OCI-LY3 (cell line): ENCODE measurements around the gene ARPC2.

Experiments used
- H2AFZ ChIP-seq: fragments of 200-600, 300-600 bp; shearing (Covaris generic); 2 replicates; pipeline ENCODE4 v1.6.0; 2014; ENCODE audit warnings: antibody characterized with exemption, low read depth, low read length
- H3K27ac ChIP-seq: fragments of 200-600, 300-600 bp; sonication (generic); 2 replicates; pipeline ENCODE4 v1.5.1; 2014; ENCODE audit warnings: mild to moderate bottlenecking, low read length, moderate library complexity, mixed read lengths
- H3K27me3 ChIP-seq: fragments of 200-600, 300-600 bp; sonication (generic); 2 replicates; pipeline ENCODE4 v1.6.1; 2014; ENCODE audit warnings: low read depth, low read length, mixed read lengths
- H3K36me3 ChIP-seq: fragments of 200-600, 300-600 bp; sonication (generic); replicated peaks from 2 replicates; pipeline ENCODE3; 2014; ENCODE audit warnings: low read depth, low read length, mixed read lengths
- H3K4me1 ChIP-seq: fragments of 300-600, 200-600 bp; sonication (generic); 2 replicates; pipeline ENCODE4 v1.6.1; 2014; ENCODE audit warnings: low read length, mixed read lengths
- H3K4me2 ChIP-seq: fragments of 200-600, 300-600 bp; sonication (generic); 2 replicates; pipeline ENCODE4 v1.6.1; 2014; ENCODE audit warnings: low read length, mixed read lengths
- H3K4me3 ChIP-seq: fragments of 300-600, 200-600 bp; sonication (generic); 2 replicates; pipeline ENCODE4 v1.5.1; 2014; ENCODE audit warnings: antibody characterized with exemption, mild to moderate bottlenecking, low read length, moderate library complexity
- H3K79me2 ChIP-seq: fragments of 300-600, 200-600 bp; shearing (Covaris generic); 2 replicates; pipeline ENCODE4 v1.6.1; 2014; ENCODE audit warnings: mild to moderate bottlenecking, low read length, mixed read lengths
- H3K9ac ChIP-seq: fragments of 300-600, 200-600 bp; shearing (Covaris generic); 2 replicates; pipeline ENCODE4 v1.6.0; 2014; ENCODE audit warnings: mild to moderate bottlenecking, low read length, moderate library complexity
- H3K9me3 ChIP-seq: fragments of 200-600, 300-600 bp; shearing (Covaris generic); 2 replicates; pipeline ENCODE4 v1.6.1; 2014; ENCODE audit warnings: low read length, mixed read lengths; ENCODE audit not compliant: insufficient read depth
- H4K20me1 ChIP-seq: fragments of 200-600, 300-600 bp; sonication (generic); 2 replicates; pipeline ENCODE4 v1.6.1; 2016; ENCODE audit warnings: low read length, mixed read lengths; ENCODE audit not compliant: insufficient read depth
- CTCF ChIP-seq: fragments of 200-600, 300-600 bp; sonication (generic); IDR thresholded peaks from 2 replicates; pipeline ENCODE4 v1.5.1; 2014; ENCODE audit warnings: antibody characterized with exemption, low read length, low read depth
- EZH2phosphoT487 ChIP-seq: fragments of 200-600 bp; shearing (Covaris generic); IDR thresholded peaks from 2 replicates; pipeline ENCODE4 v1.6.1; 2018; ENCODE audit warnings: antibody characterized with exemption, mixed run types, low read depth

ARPC2 gene

GRCh38 chr2:218294430-218295022 is 77.5 kb downstream of the ARPC2 start:
- H3K4me2 ChIP-seq = no peak overlapping the region

GRCh38 chr2:218295029-218295428 is 78.0 kb downstream of the ARPC2 start:
- H3K9me3 ChIP-seq = no peaks in the 10 kb centered on the region
- H3K4me3 ChIP-seq = no peak overlapping the region
- no peaks in the 10 kb centered on the region for H3K36me3 ChIP-seq
- no peak overlapping the region for H3K9ac ChIP-seq
- H3K4me2 ChIP-seq = no peak overlapping the region
- H3K79me2 ChIP-seq = no peaks in the 10 kb centered on the region
- H3K4me1 ChIP-seq = peaks cover 25% of the 10 kb centered on the region
- H4K20me1 ChIP-seq = no peaks in the 10 kb centered on the region
- H3K27me3 ChIP-seq = no peaks in the 10 kb centered on the region
- no peak overlapping the region for H2AFZ ChIP-seq
- TF ChIP-seq CTCF (no peak), EZH2phosphoT487 (no peak)
- no peak overlapping the region for H3K27ac ChIP-seq

More at GRCh38 chr2:218294430-218295022, 77.5 kb downstream of the ARPC2 start:
- H3K79me2 ChIP-seq = no peaks in the 10 kb centered on the region
- H3K9me3 ChIP-seq = no peaks in the 10 kb centered on the region
- no peaks in the 10 kb centered on the region for H3K36me3 ChIP-seq
- H2AFZ ChIP-seq = no peak overlapping the region
- H3K9ac ChIP-seq = no peak overlapping the region
- H3K4me3 ChIP-seq = no peak overlapping the region
- H3K27me3 ChIP-seq = no peaks in the 10 kb centered on the region
- H3K4me1 ChIP-seq = peaks cover 25% of the 10 kb centered on the region
- TF ChIP-seq CTCF = no peak
- TF ChIP-seq EZH2phosphoT487 = no peak
- no peaks in the 10 kb centered on the region for H4K20me1 ChIP-seq
- H3K27ac ChIP-seq = no peak overlapping the region

- Histone ChIP-seq H3K79me2 (no peaks in the 10 kb centered on the region), H3K36me3 (no peaks in the 10 kb centered on the region), H3K4me3 (no peak overlapping the region), H3K27ac (no peak overlapping the region), H3K4me1 (peaks cover 16% of the 10 kb centered on the region), H3K4me2 (no peak overlapping the region), H4K20me1 (no peaks in the 10 kb centered on the region), H3K9ac (no peak overlapping the region), H3K9me3 (no peaks in the 10 kb centered on the region), H2AFZ (no peak overlapping the region), H3K27me3 (no peaks in the 10 kb centered on the region)
- TF ChIP-seq CTCF (no peak), EZH2phosphoT487 (no peak)
Observed at GRCh38 chr2:218296200-218296599, 79.2 kb downstream of the ARPC2 start.

- H3K9ac ChIP-seq = no peak overlapping the region
Observed at GRCh38 chr2:218296847-218297246, 79.9 kb downstream of the ARPC2 start.

More at GRCh38 chr2:218296847-218297246, 79.9 kb downstream of the ARPC2 start:
- Histone ChIP-seq H4K20me1 (no peaks in the 10 kb centered on the region), H3K27me3 (no peaks in the 10 kb centered on the region), H3K27ac (no peak overlapping the region), H3K4me3 (no peak overlapping the region), H3K36me3 (no peaks in the 10 kb centered on the region), H3K4me2 (no peak overlapping the region), H3K4me1 (peaks cover 11% of the 10 kb centered on the region), H2AFZ (no peak overlapping the region), H3K79me2 (no peaks in the 10 kb centered on the region), H3K9me3 (no peaks in the 10 kb centered on the region)
- TF ChIP-seq CTCF = no peak
- TF ChIP-seq EZH2phosphoT487 = no peak
